Neural cell (in vitro differentiated cells): Measurements from ENCODE around the gene CTSF. TPM values are rescaled to one million over a fixed set of nuclear protein-coding genes. Genes with fewer than 3 reads are reported as not detected.

ENCODE experiments used
- H2AFZ ChIP-seq: fragments of 200-600, 300-800 bp; sonication (generic), shearing (Covaris generic); 2 replicates; pipeline ENCODE4 v1.6.0; 2014; ENCODE audit warnings: low read depth, mild to moderate bottlenecking, antibody characterized with exemption, low read length, moderate library complexity
- H3F3A ChIP-seq: fragments of 200-600 bp; shearing (Covaris generic); 2 replicates; pipeline ENCODE4 v1.6.1; 2016; ENCODE audit warnings: mild to moderate bottlenecking, moderate library complexity, mixed read lengths, antibody characterized with exemption, low read length; ENCODE audit not compliant: insufficient read depth, poor library complexity, severe bottlenecking
- H3K27ac ChIP-seq: fragments of 200-600, 300-800 bp; sonication (generic), shearing (Covaris generic); 2 replicates; pipeline ENCODE4 v1.5.1; 2014; ENCODE audit warnings: mild to moderate bottlenecking, low read length, moderate library complexity
- H3K27me3 ChIP-seq: fragments of 300-800, 200-600 bp; sonication (generic), shearing (Covaris generic); 2 replicates; pipeline ENCODE4 v1.6.0; 2014; ENCODE audit warnings: mild to moderate bottlenecking, low read depth, low read length, moderate library complexity; ENCODE audit not compliant: insufficient read depth
- H3K36me3 ChIP-seq: fragments of 300-800, 200-600 bp; sonication (generic), shearing (Covaris generic); 2 replicates; pipeline ENCODE4 v1.5.1; 2014; ENCODE audit warnings: mild to moderate bottlenecking, antibody characterized with exemption, low read length, moderate library complexity; ENCODE audit not compliant: insufficient read depth
- H3K4me2 ChIP-seq: fragments of 300-800, 200-600 bp; sonication (generic), shearing (Covaris generic); 2 replicates; pipeline ENCODE4 v1.6.0; 2014; ENCODE audit warnings: mild to moderate bottlenecking, low read length
- H3K4me3 ChIP-seq: fragments of 300-800, 200-600 bp; sonication (generic), shearing (Covaris generic); 2 replicates; pipeline ENCODE4 v1.5.1; 2014; ENCODE audit warnings: mild to moderate bottlenecking, low read length, moderate library complexity
- H3K79me2 ChIP-seq: fragments of 200-600 bp; shearing (Covaris generic); replicated peaks from 2 replicates; pipeline ENCODE4 v1.6.0; 2014; ENCODE audit warnings: mild to moderate bottlenecking, low read length, moderate library complexity; ENCODE audit not compliant: insufficient read depth
- H3K9ac ChIP-seq: fragments of 300-800, 200-600 bp; sonication (generic), shearing (Covaris generic); 2 replicates; pipeline ENCODE4 v1.6.1; 2016; ENCODE audit warnings: mild to moderate bottlenecking, low read length, mixed read lengths
- H3K9me2 ChIP-seq: fragments of 200-600 bp; shearing (Covaris generic); 2 replicates; pipeline ENCODE4 v1.6.1; 2016; ENCODE audit warnings: mild to moderate bottlenecking, low read length, mixed read lengths; ENCODE audit not compliant: insufficient read depth
- H3K9me3 ChIP-seq: fragments of 200-600, 300-800 bp; sonication (generic), shearing (Covaris generic); 2 replicates; pipeline ENCODE4 v1.6.1; 2016; ENCODE audit warnings: mild to moderate bottlenecking, mixed run types, low read length, moderate library complexity, mixed read lengths
- H4K20me1 ChIP-seq: fragments of 200-600 bp; shearing (Covaris generic); 2 replicates; pipeline ENCODE4 v1.6.1; 2016; ENCODE audit warnings: mild to moderate bottlenecking, mixed run types; ENCODE audit not compliant: insufficient read depth
- CTCF ChIP-seq: fragments of 450-650 bp; IDR thresholded peaks from 2 replicates; pipeline ENCODE4 v1.5.1; 2014; ENCODE audit warnings: antibody characterized with exemption, mild to moderate bottlenecking, moderate library complexity; ENCODE audit not compliant: poor library complexity, severe bottlenecking
- EP300 ChIP-seq: fragments of 450-650 bp; conservative IDR thresholded peaks from 2 replicates; pipeline ENCODE4 v1.6.1; 2014; ENCODE audit warnings: antibody characterized with exemption, mild to moderate bottlenecking, moderate library complexity; ENCODE audit not compliant: poor library complexity, severe bottlenecking
- EZH2 ChIP-seq: fragments of 200-600, 300-800 bp; shearing (Covaris generic), sonication (generic); IDR thresholded peaks from 2 replicates; pipeline ENCODE4 v1.6.1; 2014; ENCODE audit warnings: antibody characterized with exemption, low read length, borderline replicate concordance, mild to moderate bottlenecking; ENCODE audit not compliant: insufficient read depth, poor library complexity, severe bottlenecking
- MXI1 ChIP-seq: fragments of 450-650 bp; conservative IDR thresholded peaks from 2 replicates; pipeline ENCODE4 v1.6.1; 2014; ENCODE audit warnings: antibody characterized with exemption, mild to moderate bottlenecking; ENCODE audit not compliant: poor library complexity, severe bottlenecking
- POLR2AphosphoS5 ChIP-seq: IDR thresholded peaks from 2 replicates; pipeline ENCODE4 v1.6.1; 2012
- RAD21 ChIP-seq: fragments of 450-650 bp; conservative IDR thresholded peaks from 2 replicates; pipeline ENCODE4 v1.6.1; 2014; ENCODE audit warnings: antibody characterized with exemption, mild to moderate bottlenecking, moderate library complexity
- SMC3 ChIP-seq: fragments of 450-650 bp; conservative IDR thresholded peaks from 2 replicates; pipeline ENCODE4 v1.6.1; 2014; ENCODE audit warnings: antibody characterized with exemption, mild to moderate bottlenecking, moderate library complexity; ENCODE audit not compliant: poor library complexity
- TAF1 ChIP-seq: IDR thresholded peaks from 2 replicates; pipeline ENCODE4 v1.6.1; 2012; ENCODE audit warnings: low read depth
- polyA plus RNA-seq: library from polyadenylated mRNA; depleted of rRNA; stranded (reverse); fragments of >200 nt; gene quantifications from 2 replicates; pipeline ENCODE4 v1.2.3, GENCODE V29; 2014
- TF ChIP-seq, protein P1 (sequence below): IDR thresholded peaks from 2 replicates; pipeline ENCODE4 v1.6.1; 2012; ENCODE audit warnings: borderline replicate concordance

The CTSF gene
- polyA plus RNA-seq, 1 donor from 2014 or later, result 2.7 TPM

DNA sequence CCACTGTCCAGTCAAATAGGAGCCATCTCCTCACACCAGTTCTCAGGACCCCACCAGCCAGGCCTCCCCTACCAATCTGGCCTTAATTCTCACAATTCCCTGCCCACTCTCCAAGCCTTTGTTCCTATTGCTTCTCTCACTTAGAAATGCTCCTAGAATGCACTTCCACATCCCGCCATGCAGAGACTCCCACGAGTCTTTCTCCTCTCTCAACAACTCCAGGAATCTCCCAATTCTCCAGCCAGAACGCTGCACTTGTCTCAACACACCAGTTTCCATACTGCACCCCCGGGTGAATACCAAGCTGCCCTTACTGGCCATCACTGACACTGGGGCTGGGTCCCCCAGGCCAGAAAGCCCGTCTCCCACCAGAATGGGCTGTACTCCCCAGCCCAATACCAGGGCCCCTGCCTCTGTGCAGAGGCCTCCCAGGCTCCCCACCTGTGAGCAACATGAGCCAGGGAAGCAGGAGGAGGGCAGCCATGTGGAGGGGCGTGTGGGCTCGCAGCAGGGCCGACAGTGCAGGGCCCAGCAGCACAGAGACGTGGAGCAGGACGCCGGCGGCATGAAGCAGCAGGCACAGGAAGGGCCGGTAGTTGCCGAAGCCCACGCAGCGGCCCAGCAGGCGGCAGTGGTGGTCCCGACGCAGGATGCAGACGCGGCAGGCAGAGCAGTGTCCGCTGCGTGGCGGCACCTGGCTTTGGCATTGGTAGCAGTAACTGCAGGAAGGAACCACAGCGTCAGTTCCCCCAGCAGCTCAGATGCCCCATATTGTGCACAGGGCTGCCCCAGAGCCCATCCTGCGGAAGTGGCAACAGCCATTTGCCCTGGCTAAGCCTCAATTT, 24.9 kb downstream of the CTSF start:
- H3K79me2 ChIP-seq, result no peaks in the 10 kb centered on the region
- H3K9me2 ChIP-seq, result no peaks in the 10 kb centered on the region
- H3K9me3 ChIP-seq, result no peaks in the 10 kb centered on the region
- H3K27me3 ChIP-seq, result no peaks in the 10 kb centered on the region
- no peak overlapping the region for H3K27ac ChIP-seq
- no peaks in the 10 kb centered on the region for H4K20me1 ChIP-seq
- H3K36me3 ChIP-seq, result no peaks in the 10 kb centered on the region
- H3K9ac ChIP-seq, result no peak overlapping the region
- peak overlapping the region; percentile 27 for H3K4me3 ChIP-seq
- no peak overlapping the region for H2AFZ ChIP-seq
- H3F3A ChIP-seq, result no peaks in the 10 kb centered on the region
- no peak overlapping the region for H3K4me2 ChIP-seq
- TF ChIP-seq SMC3 (no peak), TAF1 (no peak), CTCF (no peak), EZH2 (no peak), EP300 (no peak), POLR2AphosphoS5 (no peak), RAD21 (no peak)
- TF ChIP-seq, protein P1, sequence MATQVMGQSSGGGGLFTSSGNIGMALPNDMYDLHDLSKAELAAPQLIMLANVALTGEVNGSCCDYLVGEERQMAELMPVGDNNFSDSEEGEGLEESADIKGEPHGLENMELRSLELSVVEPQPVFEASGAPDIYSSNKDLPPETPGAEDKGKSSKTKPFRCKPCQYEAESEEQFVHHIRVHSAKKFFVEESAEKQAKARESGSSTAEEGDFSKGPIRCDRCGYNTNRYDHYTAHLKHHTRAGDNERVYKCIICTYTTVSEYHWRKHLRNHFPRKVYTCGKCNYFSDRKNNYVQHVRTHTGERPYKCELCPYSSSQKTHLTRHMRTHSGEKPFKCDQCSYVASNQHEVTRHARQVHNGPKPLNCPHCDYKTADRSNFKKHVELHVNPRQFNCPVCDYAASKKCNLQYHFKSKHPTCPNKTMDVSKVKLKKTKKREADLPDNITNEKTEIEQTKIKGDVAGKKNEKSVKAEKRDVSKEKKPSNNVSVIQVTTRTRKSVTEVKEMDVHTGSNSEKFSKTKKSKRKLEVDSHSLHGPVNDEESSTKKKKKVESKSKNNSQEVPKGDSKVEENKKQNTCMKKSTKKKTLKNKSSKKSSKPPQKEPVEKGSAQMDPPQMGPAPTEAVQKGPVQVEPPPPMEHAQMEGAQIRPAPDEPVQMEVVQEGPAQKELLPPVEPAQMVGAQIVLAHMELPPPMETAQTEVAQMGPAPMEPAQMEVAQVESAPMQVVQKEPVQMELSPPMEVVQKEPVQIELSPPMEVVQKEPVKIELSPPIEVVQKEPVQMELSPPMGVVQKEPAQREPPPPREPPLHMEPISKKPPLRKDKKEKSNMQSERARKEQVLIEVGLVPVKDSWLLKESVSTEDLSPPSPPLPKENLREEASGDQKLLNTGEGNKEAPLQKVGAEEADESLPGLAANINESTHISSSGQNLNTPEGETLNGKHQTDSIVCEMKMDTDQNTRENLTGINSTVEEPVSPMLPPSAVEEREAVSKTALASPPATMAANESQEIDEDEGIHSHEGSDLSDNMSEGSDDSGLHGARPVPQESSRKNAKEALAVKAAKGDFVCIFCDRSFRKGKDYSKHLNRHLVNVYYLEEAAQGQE, result no peak

DNA sequence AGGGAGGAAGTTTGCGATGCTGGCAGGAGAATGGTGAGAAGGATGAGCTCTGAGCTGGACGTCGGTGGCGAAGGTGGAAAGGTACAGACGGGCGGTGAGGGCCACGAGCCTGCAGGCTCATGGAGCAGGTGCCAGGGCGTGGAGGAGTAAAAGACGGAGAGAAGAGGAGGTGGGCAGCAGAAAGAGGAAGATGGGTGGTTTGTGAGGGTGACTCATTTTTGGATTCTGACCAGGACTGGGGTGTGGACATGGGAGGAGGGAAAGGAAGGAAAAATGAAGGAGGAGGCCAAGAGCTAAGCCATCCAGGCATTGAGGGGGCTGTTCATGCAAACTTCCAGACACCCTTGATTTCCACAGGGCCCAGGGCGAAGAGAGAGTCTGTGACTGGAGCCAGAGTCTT, 26.0 kb downstream of the CTSF start:
- Histone ChIP-seq H4K20me1 (no peaks in the 10 kb centered on the region), H2AFZ (no peak overlapping the region), H3K4me2 (no peak overlapping the region), H3K36me3 (no peaks in the 10 kb centered on the region), H3K9me2 (no peaks in the 10 kb centered on the region), H3K9me3 (no peaks in the 10 kb centered on the region), H3K4me3 (no peak overlapping the region), H3F3A (no peaks in the 10 kb centered on the region), H3K27me3 (no peaks in the 10 kb centered on the region), H3K27ac (no peak overlapping the region), H3K79me2 (no peaks in the 10 kb centered on the region), H3K9ac (no peak overlapping the region)
- TF ChIP-seq MXI1 (no peak), SMC3 (no peak), POLR2AphosphoS5 (no peak), EZH2 (no peak), CTCF (no peak), EP300 (no peak), RAD21 (no peak), TAF1 (no peak)
- TF ChIP-seq, protein P1, result no peak
